ENCODE measurements around the gene GLRA3.
A peak's percentile ranks its signal among the peaks of the same experiment; 100 is the strongest.
"Not testable (repeated sequence)": the region's sequence is repeated elsewhere in the genome, so short reads cannot be mapped to it uniquely, and the experiment has no call there.

The GLRA3 gene

GRCh38 chr4:174648812-174649211, 180.2 kb downstream of the GLRA3 start:
- no peak for TF ChIP-seq CTCF (IDR thresholded peaks at IDR 0.05)
- no peak for DNase-seq (ENCODE audit: low spot score)
- H3K27ac ChIP-seq, result no peak overlapping the region
- H3K4me3 ChIP-seq, result no peak overlapping the region

- H3K27ac ChIP-seq, result no peak overlapping the region
- no peak for TF ChIP-seq CTCF (IDR thresholded peaks at IDR 0.05)
Measured at GRCh38 chr4:174646326-174646725, 182.7 kb downstream of the GLRA3 start.

GRCh38 chr4:174640146-174640545, 188.9 kb downstream of the GLRA3 start:
- TF ChIP-seq CTCF (IDR thresholded peaks at IDR 0.05), result no peak
- no peak for DNase-seq (ENCODE audit: low spot score)
- H3K27ac ChIP-seq, result no peak overlapping the region
- no peak overlapping the region for H3K4me3 ChIP-seq

More at GRCh38 chr4:174646326-174646725, 182.7 kb downstream of the GLRA3 start:
- no peak for DNase-seq (ENCODE audit: low spot score)
- H3K4me3 ChIP-seq, result no peak overlapping the region

- no peak for DNase-seq (ENCODE audit: low spot score)
- H3K4me3 ChIP-seq, result no peak overlapping the region
- no peak overlapping the region for H3K27ac ChIP-seq
- no peak for TF ChIP-seq CTCF (IDR thresholded peaks at IDR 0.05)
Measured at GRCh38 chr4:174635732-174636131, 193.3 kb downstream of the GLRA3 start.

GRCh38 chr4:174633399-174633798, 195.6 kb downstream of the GLRA3 start:
- no peak for DNase-seq (ENCODE audit: low spot score)
- TF ChIP-seq CTCF (IDR thresholded peaks at IDR 0.05), result no peak
- no peak overlapping the region for H3K27ac ChIP-seq
- no peak overlapping the region for H3K4me3 ChIP-seq

- Histone ChIP-seq H3K27ac (no peak overlapping the region), H3K4me3 (no peak overlapping the region)
- DNase-seq (ENCODE audit: low spot score), result no peak
- TF ChIP-seq CTCF (IDR thresholded peaks at IDR 0.05), result peak; percentile 65
Measured at GRCh38 chr4:174631901-174632758, 196.9 kb downstream of the GLRA3 start.

GRCh38 chr4:174629907-174630450, 199.1 kb downstream of the GLRA3 start:
- H3K4me3 ChIP-seq; H3K27ac ChIP-seq; DNase-seq (ENCODE audit: low spot score): not testable (repeated sequence)

Data from coronary artery (tissue), 2 donors.